Suprapubic skin (tissue), 4 donors: ENCODE measurements around the gene SLC23A3. TPM values are rescaled to one million over a fixed set of nuclear protein-coding genes. Genes with fewer than 3 reads are reported as not detected.
A peak's percentile ranks its signal among the peaks of the same experiment; 100 is the strongest.

Experiments used
- DNase-seq, 2 donors: peaks; one replicate each; pipeline ENCODE4 v3.0.0-alpha.2; 2019; ENCODE audit warnings: low spot score in 2 of 2
- H3K27ac ChIP-seq: fragments of 200-600 bp; sonication (generic); one replicate; pipeline ENCODE4 v1.5.1; 2019
- H3K27me3 ChIP-seq: fragments of 200-600 bp; sonication (generic); one replicate; pipeline ENCODE4 v1.5.1; 2019
- H3K36me3 ChIP-seq: fragments of 200-600 bp; sonication (generic); one replicate; pipeline ENCODE4 v1.5.1; 2019
- H3K4me1 ChIP-seq: fragments of 200-600 bp; sonication (generic); one replicate; pipeline ENCODE4 v1.5.1; 2019
- H3K4me3 ChIP-seq: fragments of 200-600 bp; sonication (generic); one replicate; pipeline ENCODE4 v1.5.1; 2019; ENCODE audit warnings: mild to moderate bottlenecking
- H3K9me3 ChIP-seq: fragments of 200-600 bp; sonication (generic); one replicate; pipeline ENCODE4 v1.5.1; 2019
- EP300 ChIP-seq: sonication (generic); formaldehyde crosslinking; IDR thresholded peaks from one replicate; pipeline ENCODE4 v1.6.1; 2017; ENCODE audit warnings: antibody characterized with exemption
- POLR2A ChIP-seq, 2 donors: fragments of 450-650 bp; IDR thresholded peaks; one replicate each; pipeline ENCODE4 v1.6.1; 2017; ENCODE audit warnings: antibody characterized with exemption in 2 of 2, mild to moderate bottlenecking in 2 of 2, moderate library complexity in 2 of 2
- POLR2AphosphoS5 ChIP-seq, 3 donors: sonication (generic); formaldehyde crosslinking; IDR thresholded peaks; one replicate each; pipeline ENCODE4 v1.6.1; 2017; ENCODE audit warnings: antibody characterized with exemption in 3 of 3
- WGBS: methylation state at CpG from one replicate; pipeline ENCODE4 v1.1.5; 2018; 5-methylcytosine and 5-hydroxymethylcytosine counted together
- total RNA-seq, 4 donors: library from RNA; depleted of rRNA; stranded (reverse); fragments of >200 nt; gene quantifications; one replicate each; pipeline ENCODE4 v1.1.0, GENCODE V29; 2016
- TF ChIP-seq, protein P1 (sequence below), 2 donors: fragments of 200-600 bp in 1 of 2; fragments of 450-650 bp in 1 of 2; sonication (generic) in 1 of 2; IDR thresholded peaks; one replicate each; pipeline ENCODE4 v1.5.1; 2016 to 2019; ENCODE audit warnings: antibody characterized with exemption in 2 of 2, mild to moderate bottlenecking in 1 of 2, moderate library complexity in 1 of 2

The SLC23A3 gene
- total RNA-seq, 4 donors from 2014 or later = 2.4 to 12.6 (median 3.2) TPM

DNA sequence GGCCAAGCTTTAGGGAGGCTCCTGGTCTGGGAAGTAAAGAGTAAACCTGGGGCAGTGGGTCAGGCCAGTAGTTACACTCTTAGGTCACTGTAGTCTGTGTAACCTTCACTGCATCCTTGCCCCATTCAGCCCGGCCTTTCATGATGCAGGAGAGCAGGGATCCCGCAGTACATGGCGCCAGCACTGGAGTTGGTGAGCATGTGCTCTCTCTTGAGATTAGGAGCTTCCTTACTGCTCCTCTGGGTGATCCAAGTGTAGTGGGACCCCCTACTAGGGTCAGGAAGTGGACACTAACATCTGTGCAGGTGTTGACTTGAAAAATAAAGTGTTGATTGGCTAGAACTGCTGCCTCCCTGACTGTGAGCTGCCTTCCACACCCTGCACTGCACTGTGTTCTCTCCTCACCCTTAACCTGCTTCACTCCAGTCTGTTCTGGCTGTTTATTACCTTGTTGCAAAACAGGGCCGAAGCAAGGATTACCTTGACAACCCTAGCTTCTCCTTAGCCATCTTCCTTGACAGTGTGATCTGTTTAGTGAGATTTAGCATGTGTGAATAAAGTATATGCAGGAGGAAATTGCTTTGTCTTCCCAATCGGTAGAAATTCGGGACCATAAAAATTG, 13.4 kb upstream of the SLC23A3 start:
- peak in 1 of 2 donors; percentile 37 for DNase-seq
- peaks cover 54% of the 10 kb centered on the region for H3K36me3 ChIP-seq

DNA sequence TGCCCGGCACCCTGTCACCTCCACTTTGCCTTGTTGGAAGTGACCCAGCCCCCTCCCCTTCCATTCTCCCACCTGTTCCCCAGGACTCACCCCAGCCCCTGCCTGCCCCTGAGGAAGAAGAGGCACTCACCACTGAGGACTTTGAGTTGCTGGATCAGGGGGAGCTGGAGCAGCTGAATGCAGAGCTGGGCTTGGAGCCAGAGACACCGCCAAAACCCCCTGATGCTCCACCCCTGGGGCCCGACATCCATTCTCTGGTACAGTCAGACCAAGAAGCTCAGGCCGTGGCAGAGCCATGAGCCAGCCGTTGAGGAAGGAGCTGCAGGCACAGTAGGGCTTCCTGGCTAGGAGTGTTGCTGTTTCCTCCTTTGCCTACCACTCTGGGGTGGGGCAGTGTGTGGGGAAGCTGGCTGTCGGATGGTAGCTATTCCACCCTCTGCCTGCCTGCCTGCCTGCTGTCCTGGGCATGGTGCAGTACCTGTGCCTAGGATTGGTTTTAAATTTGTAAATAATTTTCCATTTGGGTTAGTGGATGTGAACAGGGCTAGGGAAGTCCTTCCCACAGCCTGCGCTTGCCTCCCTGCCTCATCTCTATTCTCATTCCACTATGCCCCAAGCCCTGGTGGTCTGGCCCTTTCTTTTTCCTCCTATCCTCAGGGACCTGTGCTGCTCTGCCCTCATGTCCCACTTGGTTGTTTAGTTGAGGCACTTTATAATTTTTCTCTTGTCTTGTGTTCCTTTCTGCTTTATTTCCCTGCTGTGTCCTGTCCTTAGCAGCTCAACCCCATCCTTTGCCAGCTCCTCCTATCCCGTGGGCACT, 12.7 kb upstream of the SLC23A3 start:
- peak in 1 of 2 donors; percentile 57 for DNase-seq
- TF ChIP-seq POLR2A (IDR thresholded peaks at IDR 0.05) = no peak
- TF ChIP-seq POLR2AphosphoS5 (IDR thresholded peaks at IDR 0.05) = no peak
- no peak for TF ChIP-seq EP300
- TF ChIP-seq, protein P1, sequence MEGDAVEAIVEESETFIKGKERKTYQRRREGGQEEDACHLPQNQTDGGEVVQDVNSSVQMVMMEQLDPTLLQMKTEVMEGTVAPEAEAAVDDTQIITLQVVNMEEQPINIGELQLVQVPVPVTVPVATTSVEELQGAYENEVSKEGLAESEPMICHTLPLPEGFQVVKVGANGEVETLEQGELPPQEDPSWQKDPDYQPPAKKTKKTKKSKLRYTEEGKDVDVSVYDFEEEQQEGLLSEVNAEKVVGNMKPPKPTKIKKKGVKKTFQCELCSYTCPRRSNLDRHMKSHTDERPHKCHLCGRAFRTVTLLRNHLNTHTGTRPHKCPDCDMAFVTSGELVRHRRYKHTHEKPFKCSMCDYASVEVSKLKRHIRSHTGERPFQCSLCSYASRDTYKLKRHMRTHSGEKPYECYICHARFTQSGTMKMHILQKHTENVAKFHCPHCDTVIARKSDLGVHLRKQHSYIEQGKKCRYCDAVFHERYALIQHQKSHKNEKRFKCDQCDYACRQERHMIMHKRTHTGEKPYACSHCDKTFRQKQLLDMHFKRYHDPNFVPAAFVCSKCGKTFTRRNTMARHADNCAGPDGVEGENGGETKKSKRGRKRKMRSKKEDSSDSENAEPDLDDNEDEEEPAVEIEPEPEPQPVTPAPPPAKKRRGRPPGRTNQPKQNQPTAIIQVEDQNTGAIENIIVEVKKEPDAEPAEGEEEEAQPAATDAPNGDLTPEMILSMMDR (IDR thresholded peaks at IDR 0.05) = no peak
- WGBS = 73% methylated on average over 7 of the region's 8 CpGs
- Histone ChIP-seq H3K36me3 (peaks cover 54% of the 10 kb centered on the region), H3K27me3 (no peaks in the 10 kb centered on the region), H3K9me3 (no peaks in the 10 kb centered on the region), H3K4me3 (no peak overlapping the region), H3K4me1 (peaks cover 18% of the 10 kb centered on the region), H3K27ac (no peak overlapping the region)

More for the DNA sequence above, 13.4 kb upstream of the SLC23A3 start:
- TF ChIP-seq EP300 = no peak
- TF ChIP-seq POLR2AphosphoS5 (IDR thresholded peaks at IDR 0.05) = no peak
- no peak for TF ChIP-seq POLR2A (IDR thresholded peaks at IDR 0.05)
- TF ChIP-seq, protein P1 (IDR thresholded peaks at IDR 0.05) = no peak
- H3K27me3 ChIP-seq = no peaks in the 10 kb centered on the region
- peaks cover 18% of the 10 kb centered on the region for H3K4me1 ChIP-seq
- whole genome bisulfite sequencing = 91% methylated on average over 6 of the region's 6 CpGs
- H3K9me3 ChIP-seq = no peaks in the 10 kb centered on the region
- no peak overlapping the region for H3K4me3 ChIP-seq
- H3K27ac ChIP-seq = no peak overlapping the region

DNA sequence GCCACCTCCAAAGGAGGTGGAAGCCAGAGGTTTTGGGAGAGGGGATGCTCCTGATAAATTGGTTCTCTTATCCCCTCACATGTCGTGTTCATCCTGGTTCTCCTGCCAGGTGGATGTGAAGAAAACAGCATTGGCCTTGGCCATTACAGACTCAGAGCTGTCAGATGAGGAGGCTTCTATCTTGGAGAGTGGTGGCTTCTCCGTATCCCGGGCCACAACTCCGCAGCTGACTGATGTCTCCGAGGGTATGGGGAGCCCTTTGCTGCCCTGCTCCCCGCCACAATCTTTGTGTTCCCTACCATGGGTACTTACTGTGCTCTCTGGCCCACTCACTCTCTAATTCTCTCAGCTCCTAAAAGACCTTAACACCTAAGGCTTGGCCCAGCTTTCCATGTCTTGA, 11.7 kb upstream of the SLC23A3 start:
- TF ChIP-seq EP300 (no peak), POLR2A (IDR thresholded peaks at IDR 0.05) (no peak), POLR2AphosphoS5 (IDR thresholded peaks at IDR 0.05) (no peak)
- TF ChIP-seq, protein P1 (IDR thresholded peaks at IDR 0.05) = no peak
- Histone ChIP-seq H3K4me1 (peaks cover 18% of the 10 kb centered on the region), H3K27me3 (no peaks in the 10 kb centered on the region), H3K4me3 (no peak overlapping the region), H3K27ac (no peak overlapping the region), H3K9me3 (no peaks in the 10 kb centered on the region), H3K36me3 (peaks cover 54% of the 10 kb centered on the region)
- peak in 1 of 2 donors; percentile 37 for DNase-seq
- WGBS = 98% methylated on average over 6 of the region's 6 CpGs

DNA sequence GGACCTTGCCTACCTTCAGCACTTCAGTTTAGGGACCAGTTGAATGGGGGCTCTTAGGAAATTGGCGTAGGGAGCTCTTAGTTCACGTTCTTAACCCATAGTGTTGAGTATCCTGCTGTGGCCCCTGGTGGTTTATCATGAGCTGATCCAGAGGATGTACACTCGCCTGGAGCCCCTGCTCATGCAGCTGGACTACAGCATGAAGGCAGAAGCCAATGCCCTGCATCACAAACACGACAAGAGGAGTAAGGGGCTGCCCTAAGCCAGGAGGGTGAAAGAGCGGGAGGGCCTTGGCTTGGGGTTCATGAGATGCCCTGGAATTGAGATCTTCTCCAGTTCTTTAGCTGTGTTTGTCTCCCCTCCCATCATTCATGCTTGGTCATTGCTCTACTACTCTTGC, 11.1 kb upstream of the SLC23A3 start:
- TF ChIP-seq EP300 (no peak), POLR2A (IDR thresholded peaks at IDR 0.05) (no peak), POLR2AphosphoS5 (IDR thresholded peaks at IDR 0.05) (no peak)
- TF ChIP-seq, protein P1 (IDR thresholded peaks at IDR 0.05) = no peak
- H3K4me1 ChIP-seq = peaks cover 22% of the 10 kb centered on the region
- H3K9me3 ChIP-seq = no peaks in the 10 kb centered on the region
- 92% methylated on average over 5 of the region's 5 CpGs for WGBS
- H3K27ac ChIP-seq = no peak overlapping the region
- no peaks in the 10 kb centered on the region for H3K27me3 ChIP-seq
- no peak overlapping the region for H3K4me3 ChIP-seq
- DNase-seq = peak in 1 of 2 donors; percentile 47
- peaks cover 54% of the 10 kb centered on the region for H3K36me3 ChIP-seq
